Measurements from ENCODE around the gene OSBPL3. TPM values are rescaled to one million over a fixed set of nuclear protein-coding genes. Genes with fewer than 3 reads are reported as not detected.

Gene OSBPL3
- total and polyA plus RNA-seq, 2 donors (not counting 3 experiments of a cell fraction or from before 2014, with no cell fraction given) = 7.5 to 27.1 TPM

DNA sequence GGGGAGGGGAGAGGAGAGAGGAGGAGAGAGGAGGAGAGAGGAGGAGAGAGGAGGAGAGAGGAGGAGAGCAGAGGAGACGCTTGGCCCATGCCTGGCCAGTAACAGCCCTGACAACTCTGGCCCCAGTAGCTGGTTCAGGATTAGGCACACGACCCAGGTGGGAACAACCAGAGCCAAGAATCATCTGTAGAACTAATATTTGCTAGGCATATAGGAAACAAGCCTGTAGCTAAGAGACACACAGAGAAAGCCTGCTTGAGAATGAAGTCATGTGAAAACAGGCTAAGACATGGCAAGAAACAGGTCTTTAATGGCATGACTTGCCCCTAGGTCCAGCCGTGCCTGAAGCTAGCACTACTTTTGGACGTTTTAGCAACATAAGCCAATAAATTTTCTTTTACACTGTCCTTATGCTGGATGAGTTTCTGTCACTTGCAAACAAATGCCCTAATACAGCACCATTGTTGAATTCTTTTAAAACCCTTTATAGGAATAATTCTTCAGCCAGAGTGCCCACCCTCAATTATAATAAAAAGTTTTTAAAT lies 17.5 kb downstream of the OSBPL3 start:
- Histone ChIP-seq H3K9me3 (replicated peaks; ENCODE audit: control insufficient read depth, insufficient read depth, low read length) (no peaks in the 10 kb centered on the region), H3K79me2 (ENCODE audit: control insufficient read depth, insufficient read depth, low read length) (peaks cover 90% of the 10 kb centered on the region), H3K36me3 (ENCODE audit: control insufficient read depth in 2 of 2, extremely low read depth in 1 of 2, insufficient read depth in 2 of 2, low read length in 2 of 2) (no peaks in the 10 kb centered on the region), H3K27ac (ENCODE audit: insufficient read depth, low read depth, low read length) (no peak overlapping the region), H2AFZ (ENCODE audit: low read depth, low read length) (no peak overlapping the region), H3K9ac (replicated peaks; ENCODE audit: extremely low read depth, insufficient read depth, low read length) (no peak overlapping the region), H3K27me3 (ENCODE audit: control insufficient read depth in 2 of 2, insufficient read depth in 2 of 2, low read length in 2 of 2) (no peaks in the 10 kb centered on the region), H3K4me2 (ENCODE audit: insufficient read depth, low read length) (no peak overlapping the region), H3K9me1 (replicated peaks; ENCODE audit: control insufficient read depth, extremely low read depth, insufficient read depth, low read length) (no peaks in the 10 kb centered on the region), H3K4me3 (replicated peaks in 1 of 3; ENCODE audit: insufficient read depth in 1 of 3, low read depth in 1 of 3, low read length in 3 of 3) (no peak overlapping the region), H3K4me1 (ENCODE audit: control insufficient read depth, extremely low read depth, insufficient read depth, low read length) (peaks cover 16% of the 10 kb centered on the region), H4K20me1 (replicated peaks; ENCODE audit: control insufficient read depth, extremely low read depth, insufficient read depth, low read length) (no peaks in the 10 kb centered on the region)
- TF ChIP-seq POLR2AphosphoS5 (IDR thresholded peaks at IDR 0.05; ENCODE audit: insufficient read depth, low read depth, low read length) = no peak
- TF ChIP-seq, protein P1, sequence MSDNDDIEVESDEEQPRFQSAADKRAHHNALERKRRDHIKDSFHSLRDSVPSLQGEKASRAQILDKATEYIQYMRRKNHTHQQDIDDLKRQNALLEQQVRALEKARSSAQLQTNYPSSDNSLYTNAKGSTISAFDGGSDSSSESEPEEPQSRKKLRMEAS (IDR thresholded peaks at IDR 0.05; ENCODE audit: insufficient read depth, insufficient read length) = no peak
- TF ChIP-seq MYC (IDR thresholded peaks at IDR 0.05; ENCODE audit: low read depth, low read length) = no peak
- no peak for TF ChIP-seq FOS (IDR thresholded peaks at IDR 0.05; ENCODE audit: borderline replicate concordance, insufficient read depth, low read length)
- TF ChIP-seq, protein P2, sequence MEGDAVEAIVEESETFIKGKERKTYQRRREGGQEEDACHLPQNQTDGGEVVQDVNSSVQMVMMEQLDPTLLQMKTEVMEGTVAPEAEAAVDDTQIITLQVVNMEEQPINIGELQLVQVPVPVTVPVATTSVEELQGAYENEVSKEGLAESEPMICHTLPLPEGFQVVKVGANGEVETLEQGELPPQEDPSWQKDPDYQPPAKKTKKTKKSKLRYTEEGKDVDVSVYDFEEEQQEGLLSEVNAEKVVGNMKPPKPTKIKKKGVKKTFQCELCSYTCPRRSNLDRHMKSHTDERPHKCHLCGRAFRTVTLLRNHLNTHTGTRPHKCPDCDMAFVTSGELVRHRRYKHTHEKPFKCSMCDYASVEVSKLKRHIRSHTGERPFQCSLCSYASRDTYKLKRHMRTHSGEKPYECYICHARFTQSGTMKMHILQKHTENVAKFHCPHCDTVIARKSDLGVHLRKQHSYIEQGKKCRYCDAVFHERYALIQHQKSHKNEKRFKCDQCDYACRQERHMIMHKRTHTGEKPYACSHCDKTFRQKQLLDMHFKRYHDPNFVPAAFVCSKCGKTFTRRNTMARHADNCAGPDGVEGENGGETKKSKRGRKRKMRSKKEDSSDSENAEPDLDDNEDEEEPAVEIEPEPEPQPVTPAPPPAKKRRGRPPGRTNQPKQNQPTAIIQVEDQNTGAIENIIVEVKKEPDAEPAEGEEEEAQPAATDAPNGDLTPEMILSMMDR (IDR thresholded peaks at IDR 0.05; ENCODE audit: extremely low read depth in 1 of 2, insufficient read depth in 1 of 2, low read depth in 1 of 2, low read length in 2 of 2) = no peak
- TF ChIP-seq JUN (IDR thresholded peaks at IDR 0.05; ENCODE audit: borderline replicate concordance, insufficient read depth, insufficient read length, low read depth) = no peak
- TF ChIP-seq EZH2 (IDR thresholded peaks at IDR 0.05; ENCODE audit: borderline replicate concordance, low read depth, low read length, severe bottlenecking) = no peak
- no peak for TF ChIP-seq GATA2 (IDR thresholded peaks at IDR 0.05; ENCODE audit: insufficient read depth, insufficient read length, low read depth, low read length)
- no peak for TF ChIP-seq POLR2A (IDR thresholded peaks at IDR 0.05; ENCODE audit: low read depth, low read length)
- BruUV-seq (replicated peaks) = no TSS peak
- no peak for DNase-seq (ENCODE audit: low read depth, low spot score)
- intact Hi-C loops (cut with micrococcal nuclease) (no loop called here), dilution Hi-C loops (cut with MboI; ENCODE audit: extremely low pct_ligation_motif_present, low sequenced_read_pairs) (no loop called here)
- no peak for FAIRE-seq
- ChIA-PET POLR2A (no interaction called here), CTCF (interaction anchor here (0.8 to 1.4 kb wide), 4 partner anchors 14 to 131 kb away, joined by 3 to 6 read pairs (median 3); no protein-coding TSS in a partner anchor)

Measured in endothelial cell of umbilical vein (primary cell).